Stimulated activated CD8-positive, alpha-beta memory T cell treated with anti-CD3 and anti-CD28 coated beads, Interleukin-4, amount 100 ng/mL, for 1 hour (primary cell): Measurements from ENCODE around the gene ROR2.

Experiments
- DNase-seq, 2 donors: peaks; one replicate each; pipeline ENCODE4 v3.0.0-alpha.2; 2020; ENCODE audit warnings: low read depth in 2 of 2, low spot score in 1 of 2

Gene ROR2

DNA sequence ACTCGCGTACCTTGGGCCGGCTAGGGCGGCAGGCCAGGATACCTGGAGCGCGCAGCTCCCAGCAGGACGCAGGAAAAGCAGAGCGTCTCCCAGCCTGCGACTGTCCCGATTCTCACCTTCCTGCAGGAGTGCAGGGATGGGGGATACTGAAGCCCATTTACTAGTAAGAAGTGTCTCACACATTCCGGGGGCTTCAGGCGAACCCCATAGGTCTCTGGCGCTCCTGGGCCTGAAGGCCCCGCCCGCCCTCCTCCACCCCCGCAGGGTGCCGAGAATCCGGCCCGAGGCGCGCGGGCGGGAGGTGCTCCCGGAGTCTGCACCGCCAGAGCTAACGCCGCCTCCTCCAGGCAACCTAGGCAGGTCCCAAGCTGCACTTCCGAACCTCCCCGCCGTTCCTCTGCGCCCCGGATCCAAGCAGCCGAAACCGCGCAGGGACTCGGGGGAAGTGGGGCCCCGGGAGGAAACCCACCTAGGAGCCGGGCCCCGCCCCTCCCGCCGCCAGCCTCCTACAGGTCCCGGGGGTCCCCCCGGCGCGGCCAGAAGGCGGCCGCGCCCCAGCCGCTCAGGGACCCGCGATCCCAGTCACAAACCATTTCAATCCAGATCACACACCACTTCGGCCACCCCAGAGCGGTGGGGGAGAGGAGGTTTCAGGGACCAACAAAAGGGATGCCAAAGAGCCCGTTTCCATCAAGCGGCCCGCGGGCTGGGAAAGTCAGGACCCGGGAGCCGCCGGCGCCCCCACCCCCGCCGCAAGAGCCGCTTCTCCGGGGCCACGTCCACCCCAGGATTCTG lies 1.2 kb downstream of the ROR2 start:
- DNase-seq: no peak

DNA sequence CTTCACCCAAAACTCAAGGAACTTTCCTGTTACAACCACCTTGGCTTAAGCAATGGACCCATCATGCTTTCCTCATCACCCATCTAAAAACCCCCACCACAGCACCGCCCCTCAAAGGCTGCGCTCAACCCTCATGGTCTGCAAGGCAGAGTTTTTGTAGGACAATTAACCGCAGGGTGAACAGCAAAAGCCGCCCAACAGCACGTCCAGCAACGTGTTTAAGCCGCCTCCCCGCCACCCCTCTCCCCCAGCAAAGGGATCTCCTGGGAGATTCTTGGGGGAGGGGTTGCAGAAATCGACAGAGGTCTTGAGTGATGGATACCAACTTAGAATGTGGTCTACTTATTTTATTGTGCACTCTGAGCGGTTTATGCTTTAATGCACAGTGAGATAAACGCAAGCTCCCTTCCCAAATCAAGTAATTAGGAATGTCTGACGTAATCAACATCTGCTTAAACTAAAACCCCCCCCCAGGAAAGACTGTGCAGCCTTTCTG lies 1.9 kb downstream of the ROR2 start:
- DNase-seq: no peak

DNA sequence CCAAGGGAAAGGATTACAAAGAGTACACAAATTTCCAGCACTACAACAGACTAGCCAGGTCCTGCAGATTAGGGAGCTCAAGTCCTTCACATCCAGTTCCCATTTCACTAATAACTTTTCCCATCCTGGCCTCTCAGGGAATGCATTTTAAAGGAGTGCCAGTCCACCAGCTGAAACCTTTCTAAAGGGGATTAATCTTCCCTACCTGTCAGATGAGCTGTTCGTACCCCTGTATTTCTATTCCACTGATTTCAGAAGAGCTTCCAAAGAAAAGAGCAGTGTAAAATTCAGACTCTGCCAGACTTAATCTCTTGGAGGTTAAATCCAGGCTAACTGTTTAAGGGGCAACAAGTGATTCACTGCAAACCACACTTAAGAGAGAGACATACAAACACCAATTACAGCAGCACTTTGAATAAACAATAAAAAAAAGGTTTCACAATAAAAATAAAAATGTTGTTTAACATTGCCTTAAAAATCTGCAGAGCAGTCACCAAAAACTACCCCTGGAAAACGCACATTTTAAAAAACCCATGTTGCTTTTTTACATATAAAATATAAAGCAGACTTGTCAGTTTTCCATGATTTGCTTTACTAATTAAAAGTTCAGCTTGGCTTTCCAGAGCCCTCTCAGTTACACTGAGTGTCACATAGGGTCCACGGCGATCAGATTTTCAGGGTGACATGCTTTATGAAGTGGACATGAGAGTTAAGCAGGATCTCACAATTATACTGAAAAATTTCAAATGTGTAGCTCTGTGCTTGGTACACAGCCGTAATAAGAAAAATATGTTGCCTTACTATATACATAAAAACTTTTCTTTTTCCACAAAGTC lies 3.2 kb downstream of the ROR2 start:
- no peak for DNase-seq

DNA sequence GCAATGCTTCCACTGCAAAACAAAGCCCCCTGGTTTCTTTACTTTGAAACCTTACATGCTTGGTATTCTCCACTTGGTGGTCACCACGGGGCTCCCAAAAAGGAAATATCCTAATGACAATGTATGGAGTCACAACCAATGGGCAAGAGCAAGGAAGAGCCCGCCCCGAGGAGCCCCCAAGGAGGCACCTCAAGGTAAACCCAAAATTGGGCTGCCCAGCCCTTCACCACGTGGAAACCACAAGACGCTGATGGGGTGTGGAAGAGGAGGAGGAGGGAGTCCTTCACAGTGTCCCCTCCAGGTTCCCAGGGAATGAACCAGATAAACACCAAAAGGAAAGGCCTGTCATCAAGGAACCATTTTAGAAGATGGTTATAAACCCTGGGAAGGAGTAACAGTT lies 3.8 kb downstream of the ROR2 start:
- DNase-seq: no peak

DNA sequence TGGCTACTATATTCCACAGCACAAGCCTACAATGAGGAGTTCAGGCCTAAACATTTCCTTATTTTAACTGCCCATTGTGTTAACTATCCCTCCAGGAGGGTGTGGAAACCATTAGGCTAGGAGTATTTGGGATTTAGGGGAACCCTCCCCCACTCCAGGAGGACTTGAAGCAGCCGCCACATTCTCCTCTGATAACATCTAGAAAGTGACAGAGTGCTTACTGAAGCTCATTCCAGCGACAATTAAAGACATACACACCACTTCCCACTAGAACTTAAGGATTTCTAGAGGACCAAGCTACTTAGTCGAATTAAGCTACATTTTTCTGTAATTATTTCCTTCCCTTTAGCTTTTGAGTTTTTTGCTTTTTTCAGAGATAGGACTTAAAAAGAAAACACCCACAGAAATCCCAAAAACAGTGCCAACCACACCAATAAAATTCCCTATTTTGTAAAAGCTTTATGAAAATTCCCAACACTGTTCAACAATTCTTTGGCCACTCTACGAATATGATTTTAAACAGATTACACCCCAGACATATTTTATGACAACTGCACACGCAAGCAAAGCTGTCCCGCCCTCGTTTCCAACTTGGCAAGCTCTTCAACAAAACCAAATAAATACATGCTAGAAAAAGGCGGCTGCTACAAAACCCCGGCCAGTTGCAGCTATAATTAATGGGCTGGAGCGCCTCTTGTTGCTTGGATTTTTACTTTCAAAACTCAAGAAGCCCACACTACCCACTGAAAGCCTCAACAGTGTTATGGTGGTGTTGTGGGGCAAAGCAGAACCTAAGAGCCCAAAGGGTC lies 4.5 kb downstream of the ROR2 start:
- DNase-seq: no peak

DNA sequence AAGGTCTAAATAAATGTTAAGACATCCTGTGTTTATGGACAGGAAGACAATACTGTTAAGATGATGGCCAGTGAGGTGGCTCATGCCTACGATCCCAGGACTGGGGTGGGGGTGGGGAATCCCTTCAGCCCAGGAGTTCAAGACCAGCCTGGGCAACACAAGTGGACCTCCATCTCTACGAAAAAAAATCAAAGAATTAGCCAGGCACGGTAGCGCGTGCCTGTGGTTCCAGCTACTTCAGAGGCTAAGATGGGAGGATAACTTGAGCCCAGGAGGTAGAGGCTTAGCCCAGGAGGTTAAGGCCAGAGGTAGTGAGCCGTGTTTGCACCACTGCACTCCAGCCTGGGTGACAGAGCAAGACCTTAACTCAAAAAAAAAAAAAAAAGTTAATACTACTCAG lies 5.3 kb downstream of the ROR2 start:
- DNase-seq: no peak

DNA sequence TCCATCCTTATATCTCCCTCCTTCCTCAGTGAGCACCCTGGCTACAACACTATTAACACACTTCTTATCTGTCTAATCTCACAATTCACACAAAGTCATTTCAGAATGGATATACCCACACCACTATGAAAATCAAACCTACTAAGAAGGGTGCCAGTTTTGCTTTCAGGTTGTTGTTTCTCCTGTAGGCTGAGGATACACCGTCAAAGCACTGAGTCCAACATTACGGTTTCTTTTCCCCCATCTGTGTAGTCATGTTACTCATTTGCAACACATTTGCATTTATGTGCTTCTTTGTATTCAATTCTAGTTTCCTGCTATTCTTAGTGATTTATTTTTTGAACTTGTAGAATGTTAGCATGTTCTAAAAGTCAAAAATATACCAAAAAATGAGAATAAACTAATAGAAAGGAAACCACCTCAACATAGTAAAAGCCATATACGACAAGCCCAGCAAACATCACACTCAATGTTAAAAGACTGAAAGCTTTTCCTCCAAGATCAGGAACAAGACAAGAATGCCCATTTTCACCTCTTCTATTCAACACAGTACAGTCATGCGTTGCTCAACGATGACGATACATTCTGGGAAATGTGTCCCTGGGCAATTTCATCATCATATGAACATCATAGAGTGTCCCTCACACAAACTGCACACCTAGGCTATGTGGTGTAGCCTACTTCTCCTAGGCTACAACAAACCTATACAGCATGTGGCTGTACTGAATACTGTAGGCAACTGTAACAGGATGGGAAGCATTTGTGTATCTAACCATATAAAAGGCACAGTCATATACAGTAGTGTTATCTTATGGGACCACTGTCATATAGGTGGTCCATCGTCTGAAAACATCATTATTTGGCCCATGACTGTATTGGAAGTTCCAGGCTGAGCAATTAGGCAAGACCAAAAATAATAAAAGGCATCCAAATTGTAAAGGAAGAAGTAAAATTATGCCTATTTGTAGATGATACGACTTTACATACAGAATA lies 6.3 kb downstream of the ROR2 start:
- no peak for DNase-seq

DNA sequence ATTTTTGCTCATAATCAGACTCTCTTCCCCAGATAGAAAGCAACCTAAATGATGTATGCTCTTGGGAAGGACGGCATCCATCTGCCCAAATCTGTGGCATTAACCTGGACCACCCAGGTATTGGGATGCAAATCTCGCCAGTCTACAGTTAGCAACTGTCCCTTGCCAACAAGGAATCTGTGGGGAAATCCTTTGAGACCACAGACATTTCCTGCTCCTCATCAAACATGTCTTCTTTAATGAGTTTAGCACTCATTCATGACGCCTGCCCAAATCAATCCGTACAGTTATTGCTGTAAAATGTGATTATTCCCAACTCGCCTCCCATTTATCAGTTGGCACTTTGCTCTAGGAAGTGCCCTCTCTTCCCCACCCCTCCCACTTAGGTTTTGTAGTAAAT lies 7.8 kb downstream of the ROR2 start:
- no peak for DNase-seq

DNA sequence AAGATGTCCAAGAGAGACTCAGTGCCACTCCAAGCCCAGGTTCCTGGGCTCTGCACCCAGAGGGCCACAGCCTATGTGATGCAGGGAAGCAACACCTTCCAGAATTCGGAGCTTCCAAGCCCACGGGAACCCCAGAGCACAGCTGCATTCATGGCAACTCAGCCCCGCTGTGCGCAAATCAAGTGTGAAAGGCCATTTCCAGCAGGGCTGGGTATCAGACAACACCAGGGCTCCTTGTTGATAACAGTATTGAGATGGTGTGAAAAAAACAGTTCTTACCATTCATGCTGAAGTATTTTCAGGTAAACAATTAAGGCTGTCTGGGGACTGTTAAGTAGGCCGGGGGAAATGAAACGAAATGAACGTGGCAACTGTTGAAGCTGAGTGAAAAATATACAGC lies 10.1 kb downstream of the ROR2 start:
- no peak for DNase-seq

DNA sequence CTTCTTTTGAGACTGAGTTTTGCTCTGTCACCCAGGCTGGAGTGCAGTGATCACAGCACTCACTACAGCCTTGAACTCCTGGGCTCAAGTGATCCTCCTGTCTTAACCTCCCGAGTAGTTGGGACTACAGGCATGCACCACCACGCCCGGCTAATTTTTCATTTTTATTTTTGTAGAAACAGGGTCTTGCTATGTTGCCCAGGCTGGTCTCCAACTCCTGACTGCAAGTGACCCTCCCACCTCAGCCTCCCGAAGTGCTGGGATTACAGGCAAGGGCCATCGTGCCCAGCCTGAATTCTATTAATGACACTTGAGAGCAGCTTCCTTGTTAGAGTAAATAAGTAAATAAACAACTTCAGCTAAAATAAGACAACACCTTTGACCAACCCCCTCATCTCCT lies 12.3 kb downstream of the ROR2 start:
- DNase-seq: no peak

DNA sequence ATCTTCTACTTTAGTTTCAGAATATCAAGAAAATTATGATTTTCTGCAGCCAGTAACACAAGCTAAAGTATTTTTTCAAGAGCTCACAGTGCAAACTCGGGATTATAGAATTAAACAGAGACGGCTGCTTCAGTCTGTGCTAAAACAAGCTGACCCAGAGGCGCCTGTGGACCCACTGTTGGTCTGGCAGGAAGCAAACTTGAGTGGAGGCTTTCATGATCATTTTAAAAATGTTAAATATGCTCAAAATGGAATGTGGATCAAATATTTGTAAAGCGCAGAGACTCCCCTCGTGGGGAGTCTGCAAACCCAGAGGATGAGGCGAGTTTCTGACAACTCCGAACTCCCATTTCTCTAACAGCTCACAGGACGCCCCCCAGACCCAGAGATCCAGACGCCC lies 13.0 kb downstream of the ROR2 start:
- DNase-seq: no peak

DNA sequence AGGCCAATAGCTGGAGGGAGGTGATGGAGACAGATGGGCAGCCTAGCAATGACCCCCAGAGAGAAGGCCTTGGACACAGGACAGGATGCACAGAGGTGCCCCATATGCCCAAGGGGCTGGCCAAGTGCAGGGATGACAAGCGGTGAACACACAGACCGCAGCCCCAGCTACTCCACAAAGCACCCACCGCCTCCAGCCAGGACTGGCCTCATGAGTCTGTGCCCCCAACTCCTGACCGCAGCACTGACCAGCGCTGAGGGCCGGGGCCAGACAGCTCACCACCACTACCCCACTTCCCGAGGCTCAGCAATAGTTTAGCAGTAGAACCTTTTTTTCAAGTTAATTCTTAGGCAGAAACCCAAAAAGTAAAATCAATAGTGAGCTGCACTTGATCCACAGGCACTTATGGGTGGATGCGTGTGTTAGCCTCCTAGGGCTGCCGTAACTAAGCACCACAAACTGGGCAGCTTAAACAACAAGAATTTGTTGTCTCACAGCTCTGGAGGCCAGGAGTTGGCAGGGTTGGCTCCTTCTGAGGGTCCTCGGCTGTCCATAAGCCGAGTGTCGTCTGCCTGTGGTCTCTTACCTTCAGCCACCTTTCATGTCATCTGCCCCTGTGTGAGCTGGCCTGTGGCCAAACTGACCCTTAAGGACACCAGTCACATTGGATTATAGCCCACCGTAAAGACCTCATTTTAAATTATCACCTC lies 14.1 kb downstream of the ROR2 start:
- no peak for DNase-seq

DNA sequence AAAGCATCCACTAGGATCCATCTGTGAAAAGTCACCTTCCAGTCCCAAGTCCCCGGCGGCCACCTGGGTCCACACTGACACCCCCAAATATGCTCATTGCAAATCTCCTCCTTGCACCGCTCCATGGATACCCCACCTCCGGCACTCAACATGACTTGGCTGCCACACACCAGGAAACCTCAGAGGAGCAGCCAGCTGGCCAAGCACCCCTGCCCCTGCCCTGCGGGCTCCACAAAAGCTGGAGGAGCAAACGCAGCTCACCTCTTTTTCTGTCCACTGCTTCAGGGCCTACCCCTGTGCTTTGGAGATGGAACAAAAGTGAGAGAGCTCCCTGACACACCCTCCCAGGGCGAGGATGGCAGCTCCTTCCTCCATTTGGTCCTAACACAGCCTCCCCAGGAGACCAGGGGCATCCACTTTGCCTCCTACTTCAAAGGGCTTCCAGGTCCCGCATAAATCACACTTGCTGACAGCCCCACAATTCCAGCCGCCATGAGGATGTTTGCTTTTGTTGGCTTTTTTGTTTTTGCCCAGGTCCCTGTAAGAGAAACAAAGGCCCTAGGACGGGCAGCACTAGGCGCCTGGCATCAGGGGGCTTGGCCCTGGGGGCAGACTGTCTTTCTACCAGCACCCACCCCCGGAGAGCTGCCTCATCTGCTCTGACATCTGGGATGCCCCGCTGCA lies 14.8 kb downstream of the ROR2 start:
- no peak for DNase-seq

DNA sequence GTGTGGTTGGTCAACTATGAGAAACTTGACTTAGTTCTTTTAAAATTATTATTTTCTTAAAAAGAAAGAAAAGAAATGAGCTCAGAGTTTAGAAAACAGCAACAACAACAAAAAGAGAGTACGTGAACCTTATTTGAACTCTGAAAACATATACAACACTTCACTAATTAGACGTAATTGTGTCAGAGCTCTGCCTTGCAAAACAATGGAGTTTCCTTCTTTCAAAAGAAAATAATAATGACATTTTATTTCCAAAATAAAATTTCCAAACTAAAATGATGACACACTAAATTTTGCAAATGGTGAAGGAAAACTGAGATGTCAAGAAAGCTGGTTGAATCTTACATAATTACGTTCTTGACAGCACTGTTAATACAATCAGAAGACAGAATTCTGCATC lies 15.4 kb downstream of the ROR2 start:
- DNase-seq: no peak

DNA sequence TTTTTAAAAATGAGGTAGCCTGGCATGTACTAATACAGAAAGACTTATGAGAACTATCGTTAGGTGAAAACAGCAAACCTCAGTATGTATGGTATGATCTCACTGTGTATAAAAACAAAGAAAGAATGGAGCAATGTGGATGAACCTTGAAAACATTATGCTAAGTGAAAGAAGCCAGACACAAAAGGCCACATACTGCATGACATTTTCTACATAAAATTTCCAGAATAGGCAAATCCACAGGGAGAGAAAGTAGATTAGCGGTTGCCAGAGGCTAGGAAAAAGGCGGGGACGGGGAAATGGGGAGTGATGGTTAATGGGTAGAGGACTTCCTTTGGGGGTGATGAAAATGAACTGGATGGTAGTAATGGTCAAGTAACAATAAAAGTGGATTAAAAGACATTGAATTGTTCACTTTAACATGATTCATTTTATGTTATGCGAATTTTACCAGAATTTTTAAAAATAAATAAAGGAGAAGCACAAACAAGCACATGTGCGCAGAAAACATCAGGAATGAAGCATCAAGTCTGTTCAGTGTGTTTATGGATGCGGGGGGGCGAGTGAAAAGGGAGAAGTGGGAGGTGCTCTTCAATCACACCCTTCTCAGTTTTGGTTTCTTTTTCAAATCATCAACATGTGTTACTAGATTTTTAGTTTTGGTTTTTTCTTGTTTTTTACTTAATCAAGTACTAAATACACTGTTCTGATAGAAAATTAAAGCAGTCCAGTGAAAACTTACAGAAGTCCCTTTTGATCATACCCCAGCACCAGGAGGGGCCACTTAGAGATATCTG lies 16.3 kb downstream of the ROR2 start:
- DNase-seq: no peak

DNA sequence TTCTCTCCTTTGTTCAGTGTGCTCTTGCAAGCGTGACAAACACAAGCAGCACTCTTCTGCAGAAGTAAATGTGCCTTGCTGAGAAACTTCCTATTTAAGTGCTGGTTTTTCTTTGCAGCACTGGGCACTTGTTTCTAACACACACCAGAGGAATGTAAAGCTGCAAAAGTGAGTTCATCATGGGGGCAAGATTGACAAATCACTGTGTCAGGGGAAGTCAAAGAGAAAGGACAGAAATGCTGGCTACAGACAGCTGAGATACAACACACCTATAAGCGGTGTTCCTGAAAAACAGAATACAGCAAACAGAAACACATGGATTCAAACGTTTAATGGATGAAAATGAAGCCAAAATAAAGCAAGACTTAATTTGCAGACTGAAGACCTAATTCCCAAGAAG lies 19.6 kb downstream of the ROR2 start:
- no peak for DNase-seq

DNA sequence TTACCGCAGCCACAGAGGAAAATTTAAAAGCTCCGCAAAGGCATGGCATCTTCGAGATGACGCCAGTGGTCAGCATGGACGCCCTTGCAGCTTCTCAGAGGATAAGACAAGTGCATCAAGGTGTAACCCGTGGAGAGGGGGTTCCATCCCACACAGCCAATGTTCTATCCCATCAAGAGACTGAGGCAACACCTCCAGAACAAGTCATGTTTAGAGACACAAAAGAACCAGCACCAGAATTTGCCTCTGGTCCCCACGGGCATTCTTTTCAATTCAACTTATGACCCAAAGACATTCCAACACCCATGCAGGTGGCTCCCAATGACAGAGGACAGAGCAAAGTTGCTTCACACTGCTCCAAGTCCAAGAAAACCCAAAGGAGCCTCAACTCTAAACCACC lies 20.7 kb downstream of the ROR2 start:
- DNase-seq: no peak

DNA sequence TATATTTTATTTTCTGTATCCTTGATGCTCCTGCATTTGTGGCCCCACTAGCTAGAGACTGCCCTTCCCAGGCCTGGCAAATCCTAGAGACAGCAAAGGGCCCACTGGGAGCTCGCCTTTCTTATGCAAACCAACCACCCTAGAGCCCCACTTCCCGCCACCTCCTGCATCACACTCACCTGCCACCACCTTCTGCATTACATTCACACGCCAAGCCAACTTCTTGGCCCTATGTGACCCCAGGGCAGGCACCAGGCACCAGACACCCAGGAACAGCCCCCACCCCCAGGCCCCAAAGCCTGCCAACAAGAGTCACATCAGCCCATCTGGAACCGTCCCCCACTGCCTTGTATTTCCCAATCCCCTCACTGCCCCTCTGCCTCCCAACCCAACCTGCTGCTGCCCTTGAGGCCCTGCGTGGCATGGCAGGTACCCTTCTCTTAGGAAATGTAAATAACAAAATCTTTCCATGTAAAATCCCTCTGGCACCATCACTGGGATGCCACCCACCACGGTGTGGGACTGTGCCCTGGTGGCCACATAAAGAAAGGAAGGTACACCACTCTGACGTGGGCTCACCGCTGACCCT lies 22.0 kb downstream of the ROR2 start:
- DNase-seq: no peak
